HG03108 (cell line): ENCODE results near the gene CCDC134.

Experiments
- ATAC-seq: cut with Tn5 transposase; IDR thresholded peaks from one replicate; pipeline ENCODE4 v1.9.1; 2021; ENCODE audit warnings: moderate library complexity; ENCODE audit not compliant: unreplicated experiment

Gene CCDC134

GRCh38 chr22:41782751-41783150 is 17.7 kb upstream of the CCDC134 start:
- ATAC-seq, result no peak

- ATAC-seq, result no peak
Observed at GRCh38 chr22:41787331-41787730, 13.1 kb upstream of the CCDC134 start.

GRCh38 chr22:41793871-41794270 is 6.6 kb upstream of the CCDC134 start:
- ATAC-seq, result no peak

GRCh38 chr22:41798736-41799135 is 1.7 kb upstream of the CCDC134 start:
- no peak for ATAC-seq

- no peak for ATAC-seq
Observed at GRCh38 chr22:41799486-41800347, 762 bp upstream of the CCDC134 start.

GRCh38 chr22:41801147-41801819 is 804 bp downstream of the CCDC134 start:
- no peak for ATAC-seq

- no peak for ATAC-seq
Observed at GRCh38 chr22:41801886-41802285, 1.4 kb downstream of the CCDC134 start.

- ATAC-seq, result no peak
Observed at GRCh38 chr22:41805639-41806038, 5.2 kb downstream of the CCDC134 start.

GRCh38 chr22:41808400-41808799 is 7.9 kb downstream of the CCDC134 start:
- ATAC-seq, result no peak

- ATAC-seq, result no peak
Observed at GRCh38 chr22:41810022-41810421, 9.5 kb downstream of the CCDC134 start.

GRCh38 chr22:41812805-41813545 is 12.5 kb downstream of the CCDC134 start:
- ATAC-seq, result no peak

- ATAC-seq, result no peak
Observed at GRCh38 chr22:41813726-41814410, 13.4 kb downstream of the CCDC134 start.

GRCh38 chr22:41815716-41816115 is 15.2 kb downstream of the CCDC134 start:
- no peak for ATAC-seq

GRCh38 chr22:41816241-41816640 is 15.8 kb downstream of the CCDC134 start:
- ATAC-seq, result no peak

GRCh38 chr22:41816871-41817270 is 16.4 kb downstream of the CCDC134 start:
- no peak for ATAC-seq

- ATAC-seq, result no peak
Observed at GRCh38 chr22:41818011-41818410, 17.5 kb downstream of the CCDC134 start.

- ATAC-seq, result no peak
Observed at GRCh38 chr22:41818596-41818995, 18.1 kb downstream of the CCDC134 start.

GRCh38 chr22:41819257-41819656 is 18.8 kb downstream of the CCDC134 start:
- no peak for ATAC-seq

- ATAC-seq, result no peak
Observed at GRCh38 chr22:41820447-41820846, 20.0 kb downstream of the CCDC134 start.

GRCh38 chr22:41821471-41822316 is 21.2 kb downstream of the CCDC134 start:
- no peak for ATAC-seq
